Measurements from ENCODE around the gene TMEFF1. TPM values are rescaled to one million over a fixed set of nuclear protein-coding genes. Genes with fewer than 3 reads are reported as not detected.

Gene TMEFF1
- 0.13 and 0.42 TPM in 2 replicates for total RNA-seq

- H3K27me3 Mint-ChIP-seq (ENCODE audit: insufficient read depth) = peaks cover 52% of the 10 kb centered on the region
- H3K27ac Mint-ChIP-seq = no peak within 1 kb of the TSS
- peaks cover 7% of the 10 kb centered on the region for H3K4me1 Mint-ChIP-seq (ENCODE audit: low read depth)
- peak; percentile 18 for DNase-seq (ENCODE audit: low spot score)
- no peaks in the 10 kb centered on the region for H3K9me3 Mint-ChIP-seq
- intact Hi-C loops (cut with micrococcal nuclease) = loop anchor here (5.0 kb wide), 1 partner anchor 121 kb away; the partner anchor contains the start of gene TEX10
- peak within 1 kb of the TSS; percentile 80 for H3K4me3 Mint-ChIP-seq
- H3K36me3 Mint-ChIP-seq (ENCODE audit: low read depth) = no peaks in the 10 kb centered on the region
Measured at GRCh38 chr9:100472788-100473275, at the start of gene TMEFF1. Gene TMEFF1, plus strand, starts transcription at chr9:100473149. Its CDS starts 396 bp downstream, at chr9:100473545.

GRCh38 chr9:100425758-100426157, 47.2 kb upstream of the TMEFF1 start:
- Mint-ChIP-seq H3K27ac (no peak overlapping the region), H3K36me3 (ENCODE audit: low read depth) (peaks cover 3% of the 10 kb centered on the region), H3K4me3 (peak overlapping the region; percentile 87), H3K27me3 (ENCODE audit: insufficient read depth) (peaks cover 10% of the 10 kb centered on the region), H3K4me1 (ENCODE audit: low read depth) (peaks cover 21% of the 10 kb centered on the region), H3K9me3 (no peaks in the 10 kb centered on the region)
- DNase-seq (ENCODE audit: low spot score) = no peak
- intact Hi-C loops (cut with micrococcal nuclease) = loop anchor here (1.0 to 5.0 kb wide), 6 partner anchors 14 to 1243 kb away; partner anchors contain the start of genes ERP44, INVS and NR4A3

GRCh38 chr9:100426189-100426529, 46.8 kb upstream of the TMEFF1 start:
- peak overlapping the region; percentile 91 for H3K27ac Mint-ChIP-seq
- H3K4me3 Mint-ChIP-seq = peak overlapping the region; percentile 87
- DNase-seq (ENCODE audit: low spot score) = no peak
- peaks cover 10% of the 10 kb centered on the region for H3K27me3 Mint-ChIP-seq (ENCODE audit: insufficient read depth)
- intact Hi-C loops (cut with micrococcal nuclease) = loop anchor here (1.0 to 5.0 kb wide), 6 partner anchors 15 to 1244 kb away; partner anchors contain the start of genes ERP44, INVS and NR4A3
- peaks cover 3% of the 10 kb centered on the region for H3K36me3 Mint-ChIP-seq (ENCODE audit: low read depth)
- H3K9me3 Mint-ChIP-seq = no peaks in the 10 kb centered on the region
- H3K4me1 Mint-ChIP-seq (ENCODE audit: low read depth) = peaks cover 21% of the 10 kb centered on the region

- Mint-ChIP-seq H3K27me3 (ENCODE audit: insufficient read depth) (peaks cover 10% of the 10 kb centered on the region), H3K9me3 (no peaks in the 10 kb centered on the region), H3K4me3 (peak within 1 kb of the TSS; percentile 87), H3K36me3 (ENCODE audit: low read depth) (peaks cover 3% of the 10 kb centered on the region), H3K27ac (peak within 1 kb of the TSS; percentile 91), H3K4me1 (ENCODE audit: low read depth) (peaks cover 21% of the 10 kb centered on the region)
- DNase-seq (ENCODE audit: low spot score) = peak; percentile 28
- intact Hi-C loops (cut with micrococcal nuclease) = loop anchor here (1.0 to 5.0 kb wide), 6 partner anchors 15 to 1244 kb away; partner anchors contain the start of genes ERP44, INVS and NR4A3
Measured at GRCh38 chr9:100426530-100427365, 46.2 kb upstream of the TMEFF1 start, which contains the start of gene MSANTD3. Gene MSANTD3, plus strand, starts transcription at chr9:100427143. Its CDS starts 14,796 bp downstream, at chr9:100441939.

- Mint-ChIP-seq H3K36me3 (ENCODE audit: low read depth) (peaks cover 3% of the 10 kb centered on the region), H3K9me3 (no peaks in the 10 kb centered on the region), H3K4me1 (ENCODE audit: low read depth) (peaks cover 21% of the 10 kb centered on the region), H3K4me3 (peak overlapping the region; percentile 61), H3K27ac (no peak overlapping the region), H3K27me3 (ENCODE audit: insufficient read depth) (peaks cover 10% of the 10 kb centered on the region)
- intact Hi-C loops (cut with micrococcal nuclease) = loop anchor here (5.0 kb wide), 4 partner anchors 170 to 1245 kb away; partner anchors contain the start of genes ERP44, INVS and NR4A3
- peak; percentile 5 for DNase-seq (ENCODE audit: low spot score)
Measured at GRCh38 chr9:100427366-100428263, 45.3 kb upstream of the TMEFF1 start.

- Mint-ChIP-seq H3K4me3 (no peak overlapping the region), H3K27ac (no peak overlapping the region), H3K27me3 (ENCODE audit: insufficient read depth) (peaks cover 4% of the 10 kb centered on the region), H3K9me3 (no peaks in the 10 kb centered on the region), H3K4me1 (ENCODE audit: low read depth) (peaks cover 21% of the 10 kb centered on the region), H3K36me3 (ENCODE audit: low read depth) (peaks cover 3% of the 10 kb centered on the region)
- no peak for DNase-seq (ENCODE audit: low spot score)
- intact Hi-C loops (cut with micrococcal nuclease) = loop anchor here (5.0 kb wide), 4 partner anchors 168 to 1247 kb away; partner anchors contain the start of genes ERP44, INVS and NR4A3
Measured at GRCh38 chr9:100428871-100429654, 43.9 kb upstream of the TMEFF1 start.

- Mint-ChIP-seq H3K4me1 (ENCODE audit: low read depth) (peaks cover 21% of the 10 kb centered on the region), H3K36me3 (ENCODE audit: low read depth) (peaks cover 3% of the 10 kb centered on the region), H3K27ac (no peak overlapping the region), H3K9me3 (no peaks in the 10 kb centered on the region), H3K4me3 (no peak overlapping the region), H3K27me3 (ENCODE audit: insufficient read depth) (peaks cover 2% of the 10 kb centered on the region)
- intact Hi-C loops (cut with micrococcal nuclease) = no loop called here
- no peak for DNase-seq (ENCODE audit: low spot score)
Measured at GRCh38 chr9:100430286-100430940, 42.5 kb upstream of the TMEFF1 start.

- Mint-ChIP-seq H3K4me3 (no peak overlapping the region), H3K9me3 (no peaks in the 10 kb centered on the region), H3K4me1 (ENCODE audit: low read depth) (peaks cover 8% of the 10 kb centered on the region), H3K36me3 (ENCODE audit: low read depth) (peaks cover 2% of the 10 kb centered on the region), H3K27me3 (ENCODE audit: insufficient read depth) (no peaks in the 10 kb centered on the region), H3K27ac (no peak overlapping the region)
- no peak for DNase-seq (ENCODE audit: low spot score)
- intact Hi-C loops (cut with micrococcal nuclease) = no loop called here
Measured at GRCh38 chr9:100431886-100432285, 41.1 kb upstream of the TMEFF1 start.

GRCh38 chr9:100432736-100433135, 40.2 kb upstream of the TMEFF1 start:
- H3K9me3 Mint-ChIP-seq = no peaks in the 10 kb centered on the region
- no peak overlapping the region for H3K27ac Mint-ChIP-seq
- peaks cover 6% of the 10 kb centered on the region for H3K4me1 Mint-ChIP-seq (ENCODE audit: low read depth)
- H3K27me3 Mint-ChIP-seq (ENCODE audit: insufficient read depth) = no peaks in the 10 kb centered on the region
- intact Hi-C loops (cut with micrococcal nuclease) = no loop called here
- DNase-seq (ENCODE audit: low spot score) = no peak
- H3K36me3 Mint-ChIP-seq (ENCODE audit: low read depth) = peaks cover 2% of the 10 kb centered on the region
- H3K4me3 Mint-ChIP-seq = no peak overlapping the region

- Mint-ChIP-seq H3K4me1 (ENCODE audit: low read depth) (no peaks in the 10 kb centered on the region), H3K27me3 (ENCODE audit: insufficient read depth) (no peaks in the 10 kb centered on the region), H3K36me3 (ENCODE audit: low read depth) (no peaks in the 10 kb centered on the region), H3K4me3 (no peak overlapping the region), H3K9me3 (no peaks in the 10 kb centered on the region), H3K27ac (no peak overlapping the region)
- intact Hi-C loops (cut with micrococcal nuclease) = loop anchor here (5.0 kb wide), 1 partner anchor 409 kb away; no protein-coding TSS in a partner anchor
- no peak for DNase-seq (ENCODE audit: low spot score)
Measured at GRCh38 chr9:100436571-100436970, 36.4 kb upstream of the TMEFF1 start.
